ENCODE measurements around the gene ELF4.

The ELF4 gene

GRCh38 chrX:130025256-130025655 lies 85.0 kb downstream of the ELF4 start (continued):
- TF ChIP-seq POU6F1 (CRISPR knock-in tag; IDR thresholded peaks at IDR 0.05; ENCODE audit: borderline replicate concordance, low read depth) = no peak

GRCh38 chrX:130024127-130024526 lies 86.2 kb downstream of the ELF4 start:
- peak; percentile 41; the same call in 2 of the 3 replicates for ATAC-seq
- no peak for TF ChIP-seq ZNF565 (CRISPR knock-in tag; conservative IDR thresholded peaks at IDR 0.05; ENCODE audit: low read depth)
- TF ChIP-seq TOX (CRISPR knock-in tag; IDR thresholded peaks at IDR 0.05; ENCODE audit: borderline replicate concordance) = no peak
- TF ChIP-seq CSDC2 (CRISPR knock-in tag; IDR thresholded peaks at IDR 0.05) = no peak
- TF ChIP-seq RARB (CRISPR knock-in tag; IDR thresholded peaks at IDR 0.05) = no peak
- no peak for TF ChIP-seq SNAI2 (CRISPR knock-in tag; IDR thresholded peaks at IDR 0.05)
- TF ChIP-seq, protein P1, sequence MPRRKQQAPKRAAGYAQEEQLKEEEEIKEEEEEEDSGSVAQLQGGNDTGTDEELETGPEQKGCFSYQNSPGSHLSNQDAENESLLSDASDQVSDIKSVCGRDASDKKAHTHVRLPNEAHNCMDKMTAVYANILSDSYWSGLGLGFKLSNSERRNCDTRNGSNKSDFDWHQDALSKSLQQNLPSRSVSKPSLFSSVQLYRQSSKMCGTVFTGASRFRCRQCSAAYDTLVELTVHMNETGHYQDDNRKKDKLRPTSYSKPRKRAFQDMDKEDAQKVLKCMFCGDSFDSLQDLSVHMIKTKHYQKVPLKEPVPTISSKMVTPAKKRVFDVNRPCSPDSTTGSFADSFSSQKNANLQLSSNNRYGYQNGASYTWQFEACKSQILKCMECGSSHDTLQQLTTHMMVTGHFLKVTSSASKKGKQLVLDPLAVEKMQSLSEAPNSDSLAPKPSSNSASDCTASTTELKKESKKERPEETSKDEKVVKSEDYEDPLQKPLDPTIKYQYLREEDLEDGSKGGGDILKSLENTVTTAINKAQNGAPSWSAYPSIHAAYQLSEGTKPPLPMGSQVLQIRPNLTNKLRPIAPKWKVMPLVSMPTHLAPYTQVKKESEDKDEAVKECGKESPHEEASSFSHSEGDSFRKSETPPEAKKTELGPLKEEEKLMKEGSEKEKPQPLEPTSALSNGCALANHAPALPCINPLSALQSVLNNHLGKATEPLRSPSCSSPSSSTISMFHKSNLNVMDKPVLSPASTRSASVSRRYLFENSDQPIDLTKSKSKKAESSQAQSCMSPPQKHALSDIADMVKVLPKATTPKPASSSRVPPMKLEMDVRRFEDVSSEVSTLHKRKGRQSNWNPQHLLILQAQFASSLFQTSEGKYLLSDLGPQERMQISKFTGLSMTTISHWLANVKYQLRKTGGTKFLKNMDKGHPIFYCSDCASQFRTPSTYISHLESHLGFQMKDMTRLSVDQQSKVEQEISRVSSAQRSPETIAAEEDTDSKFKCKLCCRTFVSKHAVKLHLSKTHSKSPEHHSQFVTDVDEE (CRISPR knock-in tag; IDR thresholded peaks at IDR 0.05) = no peak
- no peak for TF ChIP-seq ZC3H10 (CRISPR knock-in tag; IDR thresholded peaks at IDR 0.05)
- no peak for TF ChIP-seq TCF4 (CRISPR knock-in tag; IDR thresholded peaks at IDR 0.05; ENCODE audit: borderline replicate concordance)
- TF ChIP-seq ZFP3 (CRISPR knock-in tag; IDR thresholded peaks at IDR 0.05) = no peak

DNA sequence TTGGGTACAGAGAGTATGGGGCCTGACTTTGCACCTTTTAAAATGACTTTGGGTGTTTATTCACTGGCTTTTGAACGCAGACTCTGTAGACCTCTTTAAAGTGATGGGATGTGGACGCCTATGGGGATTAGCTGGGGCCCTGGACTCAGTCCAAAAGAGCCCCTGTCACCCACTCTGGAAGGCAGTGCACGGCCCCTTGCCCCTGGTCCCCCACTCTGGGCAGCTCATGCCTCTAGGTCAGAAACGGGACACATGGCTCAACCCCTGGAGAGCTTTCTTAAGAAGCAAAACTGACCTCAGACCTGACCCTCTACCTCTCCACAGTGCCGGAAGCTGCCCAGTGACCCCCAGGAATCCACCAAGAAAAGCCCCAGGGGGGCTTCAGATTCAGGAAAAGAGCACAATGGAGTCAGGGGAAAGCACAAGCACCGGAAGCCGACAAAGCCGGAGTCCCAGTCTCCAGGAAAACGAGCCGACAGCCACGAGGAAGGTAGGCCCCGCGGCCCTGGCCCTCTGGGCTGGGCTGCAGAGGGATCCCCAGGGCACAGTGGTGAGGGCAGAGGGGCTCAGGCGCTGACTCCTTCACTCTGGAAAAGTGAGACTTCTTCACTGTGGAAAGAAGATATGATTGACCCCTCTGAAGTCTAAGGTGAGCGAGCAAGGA lies 89.5 kb downstream of the ELF4 start:
- ATAC-seq = no peak
- TF ChIP-seq POU6F1 (CRISPR knock-in tag; IDR thresholded peaks at IDR 0.05; ENCODE audit: borderline replicate concordance, low read depth) (no peak), GLIS3 (CRISPR knock-in tag; IDR thresholded peaks at IDR 0.05) (no peak), ESRRG (CRISPR knock-in tag; IDR thresholded peaks at IDR 0.05) (no peak), ZFP30 (CRISPR knock-in tag; IDR thresholded peaks at IDR 0.05) (no peak), RARB (CRISPR knock-in tag; IDR thresholded peaks at IDR 0.05) (no peak), TCF4 (CRISPR knock-in tag; IDR thresholded peaks at IDR 0.05; ENCODE audit: borderline replicate concordance) (no peak), ZNF70 (CRISPR knock-in tag; IDR thresholded peaks at IDR 0.05) (no peak), BACH2 (CRISPR knock-in tag; IDR thresholded peaks at IDR 0.05; ENCODE audit: borderline replicate concordance) (no peak), OSR1 (CRISPR knock-in tag; IDR thresholded peaks at IDR 0.05) (no peak), ZC3H10 (CRISPR knock-in tag; IDR thresholded peaks at IDR 0.05) (no peak), CSRNP3 (CRISPR knock-in tag; IDR thresholded peaks at IDR 0.05) (no peak), CSDC2 (CRISPR knock-in tag; IDR thresholded peaks at IDR 0.05) (no peak)
- TF ChIP-seq, protein P1 (CRISPR knock-in tag; IDR thresholded peaks at IDR 0.05) = no peak
- TF ChIP-seq, protein P2, sequence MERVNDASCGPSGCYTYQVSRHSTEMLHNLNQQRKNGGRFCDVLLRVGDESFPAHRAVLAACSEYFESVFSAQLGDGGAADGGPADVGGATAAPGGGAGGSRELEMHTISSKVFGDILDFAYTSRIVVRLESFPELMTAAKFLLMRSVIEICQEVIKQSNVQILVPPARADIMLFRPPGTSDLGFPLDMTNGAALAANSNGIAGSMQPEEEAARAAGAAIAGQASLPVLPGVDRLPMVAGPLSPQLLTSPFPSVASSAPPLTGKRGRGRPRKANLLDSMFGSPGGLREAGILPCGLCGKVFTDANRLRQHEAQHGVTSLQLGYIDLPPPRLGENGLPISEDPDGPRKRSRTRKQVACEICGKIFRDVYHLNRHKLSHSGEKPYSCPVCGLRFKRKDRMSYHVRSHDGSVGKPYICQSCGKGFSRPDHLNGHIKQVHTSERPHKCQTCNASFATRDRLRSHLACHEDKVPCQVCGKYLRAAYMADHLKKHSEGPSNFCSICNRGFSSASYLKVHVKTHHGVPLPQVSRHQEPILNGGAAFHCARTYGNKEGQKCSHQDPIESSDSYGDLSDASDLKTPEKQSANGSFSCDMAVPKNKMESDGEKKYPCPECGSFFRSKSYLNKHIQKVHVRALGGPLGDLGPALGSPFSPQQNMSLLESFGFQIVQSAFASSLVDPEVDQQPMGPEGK (CRISPR knock-in tag; IDR thresholded peaks at IDR 0.05; ENCODE audit: borderline replicate concordance) = no peak
- TF ChIP-seq, protein P3, sequence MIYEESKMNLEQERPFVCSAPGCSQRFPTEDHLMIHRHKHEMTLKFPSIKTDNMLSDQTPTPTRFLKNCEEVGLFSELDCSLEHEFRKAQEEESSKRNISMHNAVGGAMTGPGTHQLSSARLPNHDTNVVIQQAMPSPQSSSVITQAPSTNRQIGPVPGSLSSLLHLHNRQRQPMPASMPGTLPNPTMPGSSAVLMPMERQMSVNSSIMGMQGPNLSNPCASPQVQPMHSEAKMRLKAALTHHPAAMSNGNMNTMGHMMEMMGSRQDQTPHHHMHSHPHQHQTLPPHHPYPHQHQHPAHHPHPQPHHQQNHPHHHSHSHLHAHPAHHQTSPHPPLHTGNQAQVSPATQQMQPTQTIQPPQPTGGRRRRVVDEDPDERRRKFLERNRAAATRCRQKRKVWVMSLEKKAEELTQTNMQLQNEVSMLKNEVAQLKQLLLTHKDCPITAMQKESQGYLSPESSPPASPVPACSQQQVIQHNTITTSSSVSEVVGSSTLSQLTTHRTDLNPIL (CRISPR knock-in tag; IDR thresholded peaks at IDR 0.05; ENCODE audit: low read depth) = no peak
